ENCODE measurements around the gene LRRC27.

LRRC27 gene

GRCh38 chr10:132392811-132393694, 61.1 kb downstream of the LRRC27 start:
- DNase-seq = no peak

- no peak for DNase-seq
Measured at GRCh38 chr10:132393695-132394181, 61.7 kb downstream of the LRRC27 start.

- DNase-seq = no peak
Measured at GRCh38 chr10:132394201-132394811, 62.3 kb downstream of the LRRC27 start.

- DNase-seq = no peak
Measured at GRCh38 chr10:132394936-132395703, 63.1 kb downstream of the LRRC27 start.

- DNase-seq = no peak
Measured at GRCh38 chr10:132395704-132396493, 63.9 kb downstream of the LRRC27 start.

GRCh38 chr10:132396494-132397035, 64.6 kb downstream of the LRRC27 start:
- no peak for DNase-seq

GRCh38 chr10:132397036-132397541, 65.1 kb downstream of the LRRC27 start, which contains the start of gene PWWP2B:
Gene PWWP2B, plus strand, starts transcription at chr10:132397200. Its CDS starts 27 bp downstream, at chr10:132397227.
- DNase-seq = peak; percentile 11 to 26 (median 17)

GRCh38 chr10:132397671-132398565, 65.9 kb downstream of the LRRC27 start:
- DNase-seq = peak in 2 of 3 experiments; percentile 52 to 78

- DNase-seq = no peak
Measured at GRCh38 chr10:132398566-132398991, 66.6 kb downstream of the LRRC27 start.

GRCh38 chr10:132399117-132400035, 67.4 kb downstream of the LRRC27 start:
- no peak for DNase-seq

GRCh38 chr10:132400041-132400546, 68.1 kb downstream of the LRRC27 start:
- no peak for DNase-seq

GRCh38 chr10:132400547-132401151, 68.7 kb downstream of the LRRC27 start:
- no peak for DNase-seq

- DNase-seq = no peak
Measured at GRCh38 chr10:132401401-132402118, 69.6 kb downstream of the LRRC27 start.

GRCh38 chr10:132402781-132403241, 70.8 kb downstream of the LRRC27 start:
- no peak for DNase-seq

- DNase-seq = no peak
Measured at GRCh38 chr10:132403511-132404168, 71.6 kb downstream of the LRRC27 start.

GRCh38 chr10:132404169-132404880, 72.3 kb downstream of the LRRC27 start:
- DNase-seq = no peak

Data from NCI-H1417 (cell line).